SK-N-SH (cell line): ENCODE data around the gene MAGEA10.

Experiments
- CTCF ChIP-seq: fragments of 200-600 bp; sonication (generic); IDR thresholded peaks from 2 replicates; pipeline ENCODE4 v1.6.1; 2017; ENCODE audit warnings: antibody characterized with exemption, mild to moderate bottlenecking, moderate library complexity
- SMC3 ChIP-seq: IDR thresholded peaks from 2 replicates; pipeline ENCODE4 v1.6.1; 2012; ENCODE audit warnings: low read depth, low read length, improper control_type of control experiment
- TAF1 ChIP-seq: IDR thresholded peaks from 2 replicates; pipeline ENCODE4 v1.6.1; 2012; ENCODE audit warnings: low read depth, mild to moderate bottlenecking, low read length, moderate library complexity, borderline replicate concordance
- YY1 ChIP-seq: IDR thresholded peaks from 2 replicates; pipeline ENCODE4 v1.4.0; 2012; ENCODE audit warnings: low read depth, mild to moderate bottlenecking

GRCh38 chrX:152131525-152131924 is 6.9 kb downstream of the MAGEA10 start:
- TF ChIP-seq CTCF (no peak), YY1 (no peak), SMC3 (no peak), TAF1 (no peak)
